VCaP (cell line): Measurements from ENCODE around the gene ANKRD62.
"Not testable (repeated sequence)": the region's sequence is repeated elsewhere in the genome, so short reads cannot be mapped to it uniquely, and the experiment has no call there.

Experiments used
- H3K27ac ChIP-seq: fragments of 450-650 bp; 2 replicates; pipeline ENCODE4 v1.5.1; 2017
- CTCF ChIP-seq: fragments of 450-650 bp; conservative IDR thresholded peaks from 2 replicates; pipeline ENCODE4 v1.5.1; 2017; ENCODE audit warnings: mild to moderate bottlenecking, moderate library complexity

Gene ANKRD62

GRCh38 chr18:12067671-12068070 lies 26.0 kb upstream of the ANKRD62 start:
- TF ChIP-seq CTCF: no peak
- H3K27ac ChIP-seq: no peak overlapping the region

- H3K27ac ChIP-seq: not testable (repeated sequence)
- TF ChIP-seq CTCF: peak; percentile 92
Observed at GRCh38 chr18:12068316-12068949, 25.2 kb upstream of the ANKRD62 start.

GRCh38 chr18:12068950-12069320 lies 24.7 kb upstream of the ANKRD62 start:
- no peak for TF ChIP-seq CTCF
- no peak overlapping the region for H3K27ac ChIP-seq

- not testable (repeated sequence) for H3K27ac ChIP-seq
Observed at GRCh38 chr18:12071066-12071465, 22.6 kb upstream of the ANKRD62 start.

GRCh38 chr18:12072996-12073395 lies 20.6 kb upstream of the ANKRD62 start:
- no peak for TF ChIP-seq CTCF
- H3K27ac ChIP-seq: no peak overlapping the region

- H3K27ac ChIP-seq: no peak overlapping the region
- TF ChIP-seq CTCF: 0 out of 2 replicates have a peak, but pooled peaks have one; percentile 15
Observed at GRCh38 chr18:12074736-12075135, 18.9 kb upstream of the ANKRD62 start.

GRCh38 chr18:12076424-12077140 lies 17.1 kb upstream of the ANKRD62 start:
- H3K27ac ChIP-seq: peak overlapping the region; percentile 65
- TF ChIP-seq CTCF: no peak

- not testable (repeated sequence) for H3K27ac ChIP-seq
Observed at GRCh38 chr18:12077994-12078393, 15.6 kb upstream of the ANKRD62 start.
